ENCODE data around the gene LLPH.

The LLPH gene

DNA sequence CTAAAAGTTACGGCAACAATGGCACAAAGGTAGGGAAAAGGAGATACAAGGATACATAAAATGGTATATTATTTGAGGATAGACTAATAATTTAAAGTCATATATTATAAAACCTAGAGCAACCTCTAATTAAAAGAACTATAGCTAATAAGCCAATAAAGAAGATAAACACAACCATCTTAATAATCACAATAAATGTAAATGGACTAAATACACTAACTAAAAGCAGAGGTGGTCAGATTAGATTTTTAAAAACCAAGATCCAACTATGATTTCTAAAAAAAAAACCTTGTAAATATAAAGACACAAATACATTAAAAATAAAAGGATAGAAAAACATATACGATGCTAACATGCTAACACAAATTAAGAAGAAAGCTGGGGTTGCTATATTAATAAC, 10.7 kb upstream of the LLPH start:
- no peak for DNase-seq

DNA sequence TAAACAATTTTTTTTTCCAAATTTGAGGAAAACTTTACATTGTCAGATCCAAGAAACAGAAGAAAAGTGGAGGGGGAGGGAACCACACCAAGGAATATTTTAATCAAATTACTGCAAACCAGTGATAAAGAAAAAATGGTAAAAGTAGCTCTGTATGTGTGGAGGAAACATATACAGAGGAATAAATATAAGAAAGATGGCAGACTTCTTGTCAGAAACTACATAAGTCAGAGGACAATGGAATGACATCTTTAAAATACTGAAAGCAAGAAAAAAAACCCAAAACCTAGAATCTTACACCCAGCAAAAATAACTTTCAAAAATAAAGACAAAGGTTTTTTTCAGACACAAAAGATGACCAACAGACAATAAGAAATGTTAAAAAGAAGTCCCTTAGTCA, 10.2 kb upstream of the LLPH start:
- DNase-seq: no peak

DNA sequence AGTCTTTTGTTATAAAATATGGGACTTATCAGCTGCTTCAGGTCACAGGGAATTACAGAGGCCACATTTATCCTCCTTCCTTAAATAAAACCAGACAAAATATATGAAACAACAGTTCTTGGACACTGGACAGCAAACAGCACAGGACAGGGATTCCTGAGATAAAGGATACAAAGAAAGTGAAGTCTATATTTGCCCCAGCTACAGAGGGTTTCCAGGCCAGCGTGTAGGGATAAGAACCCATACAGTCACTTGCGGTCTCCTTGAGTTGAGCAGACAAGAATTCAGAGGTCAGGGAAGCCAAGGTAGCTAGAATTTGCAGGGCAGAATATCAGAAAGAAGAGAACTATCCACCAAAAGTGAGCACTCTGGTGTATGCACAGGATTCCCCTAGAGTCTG, 8.8 kb upstream of the LLPH start:
- no peak for DNase-seq

DNA sequence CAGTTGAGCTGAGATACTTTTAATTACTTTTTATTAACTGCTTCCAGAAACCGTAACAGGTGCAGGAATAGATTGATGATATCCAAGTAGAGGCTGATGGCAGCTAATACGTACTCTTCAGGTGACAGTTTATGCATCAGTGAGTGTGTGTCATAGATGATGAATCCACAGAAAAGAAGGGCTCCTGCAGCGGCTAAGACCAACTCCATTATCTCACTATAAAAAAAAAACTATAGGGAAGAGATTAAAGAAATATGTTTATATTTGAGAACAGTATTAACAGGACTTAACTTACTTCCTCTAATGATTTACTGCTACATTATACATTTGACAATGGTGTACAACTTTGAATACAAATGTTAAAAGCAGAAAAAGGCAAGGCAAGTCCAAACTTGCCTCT, 7.4 kb upstream of the LLPH start:
- no peak for DNase-seq

DNA sequence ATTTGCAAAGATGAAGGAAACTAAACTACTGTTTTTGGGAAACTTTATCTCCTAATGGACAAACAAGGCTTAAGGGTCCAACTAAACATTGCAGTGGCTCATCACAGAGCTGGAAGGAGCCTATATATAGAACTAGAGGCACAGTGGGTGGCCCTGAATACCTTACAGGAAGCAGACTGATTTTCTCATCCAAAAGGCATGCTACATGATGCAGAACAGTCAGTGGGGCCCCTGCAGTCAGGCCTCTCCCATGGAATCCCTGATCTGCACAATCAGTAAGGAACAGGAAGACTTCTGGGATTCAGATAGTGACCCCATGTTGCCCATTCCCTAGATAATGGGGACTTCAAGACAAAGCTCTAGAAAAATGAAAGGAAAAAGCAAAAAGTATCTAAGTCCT, 1.9 kb upstream of the LLPH start:
- no peak for DNase-seq

DNA sequence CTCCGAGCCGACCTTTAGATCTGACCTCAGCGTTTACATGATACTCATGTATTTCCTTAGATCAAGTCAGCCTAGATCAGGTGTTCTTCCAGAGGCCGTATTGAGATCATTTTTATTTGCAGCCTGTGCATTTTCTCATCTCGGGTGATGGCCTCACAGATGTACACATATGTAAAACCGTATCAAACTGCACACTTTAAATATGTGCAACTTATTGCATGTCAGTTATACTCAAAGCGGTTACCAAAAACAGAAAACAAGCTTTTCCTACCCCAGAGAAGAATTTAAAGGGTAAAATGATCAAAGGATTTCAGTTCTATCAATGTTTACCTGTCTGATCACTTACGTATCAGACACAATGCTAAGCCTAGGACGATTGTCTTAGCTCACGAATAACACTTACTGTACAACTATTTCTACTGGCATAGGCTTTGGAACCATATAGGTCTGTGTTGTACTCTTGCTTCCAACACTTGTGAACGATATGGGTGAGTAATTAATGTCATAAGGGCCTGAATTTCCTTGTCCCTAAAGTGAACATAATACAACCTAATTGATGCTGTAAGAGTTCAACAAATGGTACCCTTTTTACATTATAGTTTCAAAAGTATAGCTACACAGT, 628 bp upstream of the LLPH start:
- no peak for DNase-seq

DNA sequence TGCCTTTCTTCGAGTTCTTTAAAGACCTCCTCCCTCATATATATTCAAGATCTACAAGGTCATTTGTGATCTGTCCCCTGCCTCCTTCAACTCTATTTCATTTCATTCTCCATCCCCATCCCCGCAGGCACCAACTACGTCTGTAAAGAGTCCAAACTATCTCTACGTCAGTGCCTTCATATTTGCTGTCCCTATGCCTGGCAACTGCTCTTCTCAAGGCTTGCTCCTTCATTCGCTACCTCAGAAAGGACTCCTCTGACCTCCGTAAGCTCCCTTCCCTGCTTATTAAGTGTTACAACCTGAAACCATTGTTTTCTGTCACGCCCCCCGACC, 650 bp downstream of the LLPH start:
- DNase-seq: no peak

DNA sequence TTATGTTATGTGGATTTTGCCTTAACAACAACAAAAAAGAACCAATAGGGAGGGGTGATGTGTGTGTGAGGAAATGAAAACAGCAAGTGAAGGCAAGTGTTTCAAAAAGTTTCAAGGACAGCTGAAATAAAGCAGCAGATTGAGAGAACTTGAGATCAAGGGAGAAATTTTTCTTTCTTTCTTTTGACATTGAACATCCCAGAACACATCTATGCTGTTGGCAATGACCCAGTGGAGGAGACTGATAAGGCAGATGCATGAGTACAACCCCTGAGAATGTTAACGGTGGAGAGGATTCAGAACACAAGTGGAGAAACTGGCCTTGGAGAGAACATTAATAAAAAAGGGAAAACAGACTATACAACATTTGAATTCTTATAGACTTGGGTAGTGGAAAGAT, 2.9 kb downstream of the LLPH start:
- no peak for DNase-seq

DNA sequence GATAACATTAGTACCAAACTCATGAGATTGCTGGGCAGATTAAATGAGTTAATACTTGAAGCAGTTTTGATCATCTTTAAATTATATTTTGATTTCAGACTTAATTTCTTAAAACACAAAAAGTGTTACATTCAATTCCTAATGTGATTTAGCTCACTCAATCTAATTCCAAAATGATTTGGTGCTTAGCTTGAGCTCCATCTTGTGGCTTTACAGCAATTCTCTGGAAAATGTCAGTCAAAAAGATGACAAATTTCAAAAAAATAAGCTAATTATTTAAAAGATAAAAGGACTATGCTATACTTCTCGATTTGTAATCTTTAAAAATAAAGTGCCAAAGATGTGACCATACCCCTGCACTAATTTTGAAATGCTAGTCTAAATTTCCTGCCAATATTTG, 10.1 kb downstream of the LLPH start:
- no peak for DNase-seq

DNA sequence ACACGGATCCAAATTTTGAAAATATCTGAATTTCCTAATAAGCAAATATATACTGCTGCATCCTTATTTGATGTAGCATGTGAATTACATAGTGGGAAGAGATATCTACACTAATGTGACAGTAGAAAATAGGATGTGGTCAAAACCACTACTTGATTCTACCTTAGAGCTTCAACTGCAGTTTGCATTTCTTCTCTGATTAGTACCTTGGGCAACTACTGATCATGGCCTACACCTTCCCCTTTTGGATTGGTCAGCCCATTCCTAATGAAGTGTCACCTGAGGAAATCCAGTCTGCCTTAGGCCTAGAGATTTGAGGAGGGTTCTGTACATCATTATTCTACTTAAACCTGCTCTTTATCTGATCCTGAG, 10.7 kb downstream of the LLPH start:
- DNase-seq: no peak

DNA sequence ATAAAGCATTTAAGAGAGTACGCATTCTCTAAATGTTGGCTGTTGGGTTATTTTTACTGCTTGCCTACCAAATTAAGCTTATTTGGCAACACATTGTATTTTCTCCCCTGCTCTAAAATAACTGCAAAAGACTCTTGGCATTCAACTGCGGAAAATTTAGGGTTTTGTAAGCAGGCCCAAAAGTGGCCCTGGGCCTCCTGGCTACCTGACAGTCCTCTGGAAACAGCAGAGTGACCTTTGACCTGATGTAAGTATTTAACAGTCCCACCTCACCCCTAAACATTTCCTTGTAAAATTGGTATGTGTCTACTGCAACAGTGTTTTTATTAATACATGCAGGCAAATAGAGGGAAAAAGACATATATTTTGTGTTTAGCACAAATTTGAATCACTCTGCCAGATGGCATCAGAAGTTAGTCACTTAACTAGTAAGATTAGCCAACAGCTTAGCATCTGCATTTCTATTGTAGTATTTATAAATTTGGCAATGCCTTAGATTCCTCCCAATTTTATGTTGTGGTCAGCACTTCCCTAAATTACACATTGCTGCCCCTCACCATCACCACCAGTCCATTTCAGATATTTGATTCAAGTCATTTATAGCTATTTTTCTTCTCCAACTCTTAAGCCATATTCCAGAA, 11.2 kb downstream of the LLPH start:
- no peak for DNase-seq

DNA sequence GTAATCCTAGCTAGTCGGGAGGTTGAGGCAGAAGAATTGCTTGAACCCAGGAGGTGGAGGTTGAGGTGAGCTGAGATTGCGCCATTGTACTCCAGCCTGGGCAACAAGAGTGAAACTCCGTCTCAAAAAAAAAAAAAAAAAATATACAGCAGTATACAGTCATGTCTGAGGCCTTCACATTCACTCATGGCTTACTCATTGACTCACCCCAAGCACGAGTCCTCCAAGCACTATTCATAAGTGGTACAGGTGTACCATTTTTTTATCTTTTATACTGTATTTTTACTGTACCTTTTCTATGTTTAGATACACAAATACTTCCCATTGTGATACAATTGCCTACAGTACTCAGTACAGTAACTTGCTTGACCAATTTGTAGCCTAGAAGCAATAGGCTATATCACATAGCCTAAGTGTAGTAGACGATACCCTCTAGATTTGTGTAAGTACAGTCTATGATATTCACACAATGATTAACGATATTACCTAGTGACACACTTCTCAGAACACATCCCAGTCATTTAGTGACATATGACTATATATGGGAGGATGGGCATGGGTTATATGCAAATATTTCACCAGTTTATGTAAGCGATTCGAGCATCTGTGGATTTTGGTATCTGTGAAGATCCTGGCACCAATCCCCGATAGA, 12.2 kb downstream of the LLPH start:
- no peak for DNase-seq

DNA sequence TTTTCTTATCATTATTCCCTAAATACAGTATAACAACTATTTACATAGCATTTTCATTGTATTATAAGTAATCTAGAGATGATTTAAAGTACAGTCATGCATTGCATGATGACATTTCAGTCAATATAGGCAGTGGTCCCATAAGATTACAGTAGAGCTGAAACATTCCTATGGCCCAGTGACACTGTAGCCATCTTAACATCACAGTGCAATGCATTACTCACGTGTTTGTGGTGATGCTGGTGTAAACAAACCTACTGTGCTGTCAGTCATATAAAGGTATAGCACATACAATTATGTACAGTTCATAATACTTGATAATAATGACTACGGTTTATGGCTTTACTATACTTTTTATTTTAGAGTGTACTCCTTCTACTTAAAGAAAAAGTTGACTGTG, 13.3 kb downstream of the LLPH start:
- no peak for DNase-seq

DNA sequence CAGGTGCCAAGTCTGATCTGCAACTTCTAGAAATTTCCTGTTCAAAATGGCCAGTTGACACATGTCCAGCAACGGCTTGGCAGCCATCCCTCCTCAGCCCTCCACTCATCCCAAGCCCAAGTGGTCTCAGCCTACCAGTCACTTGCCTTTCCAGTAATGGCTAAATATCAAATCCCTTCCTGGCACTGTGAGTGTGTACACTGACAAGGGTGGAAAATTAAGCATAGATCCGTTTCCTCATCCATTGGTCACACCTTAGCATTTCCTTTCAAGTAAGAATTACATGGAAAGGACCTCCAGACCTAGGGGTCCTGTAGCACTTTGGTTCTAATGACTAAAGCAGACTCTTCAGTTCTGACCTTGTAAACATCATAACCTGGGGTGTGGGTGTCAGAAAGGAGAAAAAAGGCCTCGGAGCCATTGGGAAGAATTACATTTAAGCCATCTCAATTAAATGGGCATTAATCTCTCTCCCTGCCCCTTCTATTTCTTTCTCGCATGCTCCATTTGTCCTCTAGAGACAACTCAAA, 15.4 kb downstream of the LLPH start:
- no peak for DNase-seq

DNA sequence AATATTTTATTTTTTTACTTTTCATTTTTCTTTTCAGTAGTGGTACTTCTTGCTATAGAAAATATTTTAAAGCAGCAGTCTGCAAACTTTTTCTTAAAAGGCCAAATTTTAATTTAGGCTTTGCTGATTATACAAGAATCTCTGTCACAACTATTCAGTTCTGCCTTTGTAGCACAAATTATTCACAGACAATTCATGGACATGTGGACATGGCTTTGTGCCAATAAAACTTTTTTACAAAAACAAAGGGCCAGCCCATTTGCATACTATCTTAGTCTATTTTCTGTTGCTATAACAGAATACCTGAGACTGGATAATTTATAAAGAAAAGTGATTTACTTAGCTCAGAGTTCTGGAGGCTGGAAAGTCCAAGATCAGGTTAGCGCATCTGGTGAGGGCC, 17.1 kb downstream of the LLPH start:
- DNase-seq: no peak

DNA sequence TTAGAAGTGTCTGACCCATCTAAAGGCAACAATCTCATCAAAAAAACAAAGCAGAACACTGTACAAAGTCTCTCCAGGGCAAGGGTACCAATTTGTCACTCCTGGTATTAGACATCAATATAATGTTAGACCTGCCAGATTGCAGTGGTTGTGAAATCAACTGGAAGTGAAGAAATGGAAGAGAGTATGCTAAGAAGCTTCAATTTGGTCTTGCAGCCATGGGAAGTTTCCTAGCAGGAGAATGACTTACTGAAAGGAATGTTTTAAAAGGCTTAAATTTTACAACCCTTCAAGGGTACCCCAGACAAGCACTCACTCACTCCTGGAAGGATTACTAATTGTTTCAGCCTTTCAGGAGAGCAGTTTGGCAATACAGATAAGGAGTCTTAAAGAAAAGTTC, 18.9 kb downstream of the LLPH start:
- DNase-seq: no peak

DNA sequence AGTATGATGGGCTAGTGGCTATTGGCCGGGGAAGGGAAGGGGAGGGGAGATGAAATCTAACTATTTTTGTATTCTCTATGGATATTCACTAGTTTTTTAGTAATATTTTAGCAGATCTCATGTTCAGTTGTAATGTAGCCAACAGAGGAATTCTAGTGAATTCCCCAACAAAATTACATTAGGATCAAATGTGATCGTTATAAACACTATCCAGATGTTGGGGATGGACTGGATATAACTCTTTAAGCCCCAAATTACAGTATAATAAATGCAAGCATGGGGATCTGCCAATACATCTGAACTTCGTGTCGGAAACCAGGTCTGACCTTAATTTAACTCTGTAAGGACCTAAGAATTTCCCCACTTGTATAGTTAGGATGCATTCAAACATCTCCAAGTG, 21.5 kb downstream of the LLPH start:
- no peak for DNase-seq

DNA sequence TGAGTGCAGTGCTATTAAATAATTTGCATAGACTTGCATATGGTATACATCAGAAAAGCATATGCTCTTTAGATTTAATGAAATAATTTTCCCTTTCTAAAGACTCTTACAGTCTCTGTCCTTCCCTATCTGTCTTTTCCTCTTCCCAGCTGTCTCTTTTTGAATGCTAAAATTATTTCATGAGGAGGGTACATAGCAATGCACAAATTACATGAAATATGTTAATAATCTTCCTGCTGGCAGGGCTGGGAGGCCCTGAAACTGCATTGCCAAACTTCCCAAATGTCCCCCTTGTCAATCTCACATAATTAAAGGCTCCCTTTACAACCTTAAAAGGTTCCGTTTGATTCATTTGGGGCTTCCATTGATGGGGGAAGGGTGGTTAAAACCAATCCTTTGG, 22.2 kb downstream of the LLPH start:
- DNase-seq: no peak

DNA sequence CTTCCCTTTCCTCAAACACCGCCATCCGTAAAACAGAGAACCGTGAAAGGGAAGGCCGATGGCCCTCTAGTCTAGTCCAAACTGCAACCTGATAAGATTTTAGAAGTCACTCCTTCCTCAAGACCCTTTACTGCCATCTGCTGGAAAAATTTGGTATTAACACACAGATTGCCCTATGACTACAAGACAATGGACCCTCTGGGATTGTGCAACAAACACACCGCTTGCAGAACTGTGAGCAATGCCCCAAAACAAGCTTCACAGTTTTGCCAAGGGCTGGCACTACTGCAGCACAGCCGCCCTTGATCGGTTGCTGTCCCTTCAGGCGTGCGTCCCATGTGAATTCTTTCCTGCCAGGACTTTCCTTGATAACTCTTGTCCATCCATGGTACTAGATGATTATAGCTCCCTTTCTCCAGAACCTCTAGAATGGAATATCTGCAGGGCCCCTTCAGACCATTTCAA, 23.1 kb downstream of the LLPH start:
- peak; percentile 9 to 61 for DNase-seq

DNA sequence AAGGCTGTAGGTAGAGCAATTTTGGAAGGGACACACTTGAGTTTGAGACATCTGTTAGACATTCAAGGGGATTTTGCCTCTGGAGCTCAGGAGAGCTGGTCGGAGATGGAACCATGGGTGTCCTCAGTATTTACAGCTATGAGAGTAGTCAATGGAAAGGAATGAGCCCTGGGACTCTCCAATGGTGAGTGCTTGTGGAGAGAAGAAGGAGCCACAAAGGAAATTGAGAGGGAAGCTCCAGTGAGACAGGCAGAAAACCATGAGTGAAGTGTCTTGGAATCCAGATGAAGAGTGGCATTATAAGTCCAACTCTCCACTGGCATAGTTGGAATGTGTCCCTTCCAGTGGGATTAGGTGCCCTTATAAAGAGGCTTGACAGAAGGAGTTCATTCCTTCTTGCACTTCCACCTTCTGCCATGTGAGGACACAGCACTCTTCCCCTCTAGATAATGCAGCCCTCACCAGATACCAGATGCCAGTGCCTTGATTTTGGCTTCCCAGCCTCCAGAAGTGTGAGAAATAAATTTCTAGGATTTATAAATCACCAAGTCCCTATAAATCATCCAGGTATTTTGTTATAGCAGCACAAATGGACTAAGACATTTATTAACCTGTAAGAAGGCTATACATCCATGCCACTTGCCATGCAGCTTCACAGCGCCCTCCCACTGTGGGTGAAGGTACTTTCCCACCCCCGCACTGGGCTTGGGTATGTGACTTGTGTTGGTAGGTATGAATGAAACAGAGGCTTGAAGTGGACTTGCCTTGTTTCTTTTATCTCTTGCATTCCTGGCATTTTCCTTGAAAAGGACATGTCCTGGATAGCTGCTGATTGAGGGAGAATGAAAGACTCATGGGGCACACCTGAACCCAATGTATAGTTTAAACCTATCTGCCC, 27.3 kb downstream of the LLPH start:
- peak in 1 of 2 donors; percentile 6 for DNase-seq

DNA sequence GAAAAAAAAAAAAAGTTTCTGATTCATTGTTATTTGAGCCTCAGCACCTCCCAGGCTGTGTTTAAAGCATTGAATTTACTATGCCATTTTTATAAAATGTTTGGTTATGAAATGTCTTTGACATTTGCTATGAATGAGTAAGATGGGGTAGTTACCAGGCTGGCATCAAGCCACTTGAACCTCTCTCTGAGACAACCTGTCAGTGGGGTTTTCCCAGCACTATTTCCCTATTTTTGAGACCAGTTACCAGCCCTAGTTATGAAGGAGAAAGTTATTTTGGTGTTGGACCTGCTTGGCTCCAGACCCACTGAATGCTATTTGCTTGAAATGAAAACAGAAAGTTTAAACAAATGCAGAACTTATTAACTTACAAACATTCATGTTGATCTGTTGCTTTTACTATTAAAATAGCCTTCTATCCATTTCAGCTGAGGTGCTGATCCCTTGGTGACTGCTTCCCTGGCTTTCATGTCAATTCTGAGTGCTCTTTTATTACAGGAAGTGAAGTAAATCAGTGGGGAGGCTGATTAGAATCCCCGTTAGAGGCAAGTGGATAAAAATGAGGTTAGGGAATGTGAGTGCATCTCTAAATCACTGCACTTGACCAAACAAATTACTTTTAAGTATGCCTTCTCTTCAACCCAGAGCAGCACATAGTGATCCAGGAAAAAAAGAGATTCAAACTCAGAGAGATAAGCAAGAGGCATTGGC, 37.8 kb downstream of the LLPH start:
- no peak for DNase-seq

DNA sequence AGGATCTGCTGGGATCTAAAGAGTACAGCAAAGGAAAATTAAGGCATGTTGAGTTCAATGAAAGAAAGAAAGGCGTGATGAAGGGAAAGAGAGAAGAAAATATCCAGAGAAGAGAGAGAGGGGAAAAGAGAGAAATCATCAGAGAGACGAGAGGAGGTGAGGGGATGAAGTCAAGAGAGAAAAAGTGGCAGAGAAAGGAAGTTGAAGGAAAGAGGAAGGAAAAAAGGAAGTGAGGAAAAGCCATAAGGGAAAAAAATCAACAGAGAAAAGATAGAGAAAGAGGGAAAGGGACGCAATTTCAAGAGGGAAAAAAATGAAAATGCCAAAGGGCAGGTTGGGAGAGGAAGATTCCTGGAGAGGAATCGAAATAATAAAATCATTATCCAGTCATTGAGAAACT, 40.4 kb downstream of the LLPH start:
- DNase-seq: no peak

All from stimulated activated CD4-positive, alpha-beta T cell treated with anti-CD3 and anti-CD28 coated beads, Interleukin-2, amount 100 ng/mL, for 24 hours (primary cell).